Right atrium auricular region (tissue), 2 donors: Measurements from ENCODE around the gene EFCAB9. TPM values are rescaled to one million over a fixed set of nuclear protein-coding genes. Genes with fewer than 3 reads are reported as not detected.
A peak's percentile ranks its signal among the peaks of the same experiment; 100 is the strongest.

ENCODE experiments used
- DNase-seq: peaks from one replicate; pipeline ENCODE4 v3.0.0-alpha.2; 2019; ENCODE audit warnings: low spot score
- H3K27ac ChIP-seq, 2 donors: fragments of 200-600 bp; sonication (generic); 1 replicate in 1 of 2; 2 replicates in 1 of 2; pipeline ENCODE4 v1.5.1; 2016 to 2019
- H3K27me3 ChIP-seq, 2 donors: fragments of 200-600 bp; sonication (generic); one replicate each; pipeline versions ENCODE4 v1.5.1 to v1.6.0; 2017 to 2019
- H3K36me3 ChIP-seq: fragments of 200-600 bp; sonication (generic); one replicate; pipeline ENCODE4 v1.5.1; 2016
- H3K4me1 ChIP-seq, 2 donors: fragments of 200-600 bp; sonication (generic); one replicate each; pipeline versions ENCODE4 v1.5.1 to v1.6.0; 2017 to 2019
- H3K4me3 ChIP-seq, 2 donors: fragments of 200-600 bp; sonication (generic); 1 replicate in 1 of 2; 2 replicates in 1 of 2; pipeline ENCODE4 v1.5.1; 2017 to 2019; ENCODE audit warnings: mild to moderate bottlenecking in 1 of 2, moderate library complexity in 1 of 2
- H3K9me3 ChIP-seq, 2 donors: fragments of 200-600 bp; sonication (generic); one replicate each; pipeline ENCODE4 v1.5.1; 2019
- total RNA-seq, 2 donors: library from RNA; depleted of rRNA; stranded (reverse); fragments of >200 nt; gene quantifications; one replicate each; pipeline ENCODE4 v1.1.0, GENCODE V29; 2016
- TF ChIP-seq, protein P1 (sequence below), 2 donors: fragments of 200-600 bp; sonication (generic); IDR thresholded peaks; one replicate each; pipeline ENCODE4 v1.5.1; 2019; ENCODE audit warnings: antibody characterized with exemption in 2 of 2

Gene EFCAB9
- total RNA-seq, 2 donors from 2014 or later, result not detected

DNA sequence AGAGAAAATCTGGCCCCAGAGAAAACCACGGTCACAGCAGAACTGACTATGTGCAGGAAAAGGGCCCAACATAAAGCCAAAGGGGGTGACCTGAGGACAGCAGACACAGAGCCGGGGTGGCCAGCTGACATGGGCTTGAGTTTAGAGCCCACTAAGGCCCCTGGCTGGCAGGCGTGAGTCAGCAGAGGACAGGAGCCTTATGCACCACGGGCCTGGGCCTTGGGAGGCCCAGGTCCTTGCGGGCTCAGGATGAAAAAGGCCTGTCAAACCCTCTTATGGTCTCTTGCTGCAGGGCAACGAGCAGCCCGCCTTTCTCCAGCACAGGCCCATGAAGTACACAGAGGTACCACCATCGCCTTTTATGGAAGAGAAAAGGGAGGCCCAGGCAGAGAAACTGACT, 25.7 kb upstream of the EFCAB9 start:
- Histone ChIP-seq H3K4me1 (peaks cover 0 to 61% of the 10 kb centered on the region in 2 donors), H3K4me3 (no peak overlapping the region), H3K36me3 (no peaks in the 10 kb centered on the region), H3K27me3 (no peaks in the 10 kb centered on the region), H3K9me3 (no peaks in the 10 kb centered on the region), H3K27ac (peak overlapping the region; percentile 33 to 37)
- no peak for DNase-seq
- TF ChIP-seq, protein P1, sequence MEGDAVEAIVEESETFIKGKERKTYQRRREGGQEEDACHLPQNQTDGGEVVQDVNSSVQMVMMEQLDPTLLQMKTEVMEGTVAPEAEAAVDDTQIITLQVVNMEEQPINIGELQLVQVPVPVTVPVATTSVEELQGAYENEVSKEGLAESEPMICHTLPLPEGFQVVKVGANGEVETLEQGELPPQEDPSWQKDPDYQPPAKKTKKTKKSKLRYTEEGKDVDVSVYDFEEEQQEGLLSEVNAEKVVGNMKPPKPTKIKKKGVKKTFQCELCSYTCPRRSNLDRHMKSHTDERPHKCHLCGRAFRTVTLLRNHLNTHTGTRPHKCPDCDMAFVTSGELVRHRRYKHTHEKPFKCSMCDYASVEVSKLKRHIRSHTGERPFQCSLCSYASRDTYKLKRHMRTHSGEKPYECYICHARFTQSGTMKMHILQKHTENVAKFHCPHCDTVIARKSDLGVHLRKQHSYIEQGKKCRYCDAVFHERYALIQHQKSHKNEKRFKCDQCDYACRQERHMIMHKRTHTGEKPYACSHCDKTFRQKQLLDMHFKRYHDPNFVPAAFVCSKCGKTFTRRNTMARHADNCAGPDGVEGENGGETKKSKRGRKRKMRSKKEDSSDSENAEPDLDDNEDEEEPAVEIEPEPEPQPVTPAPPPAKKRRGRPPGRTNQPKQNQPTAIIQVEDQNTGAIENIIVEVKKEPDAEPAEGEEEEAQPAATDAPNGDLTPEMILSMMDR (IDR thresholded peaks at IDR 0.05), result no peak

DNA sequence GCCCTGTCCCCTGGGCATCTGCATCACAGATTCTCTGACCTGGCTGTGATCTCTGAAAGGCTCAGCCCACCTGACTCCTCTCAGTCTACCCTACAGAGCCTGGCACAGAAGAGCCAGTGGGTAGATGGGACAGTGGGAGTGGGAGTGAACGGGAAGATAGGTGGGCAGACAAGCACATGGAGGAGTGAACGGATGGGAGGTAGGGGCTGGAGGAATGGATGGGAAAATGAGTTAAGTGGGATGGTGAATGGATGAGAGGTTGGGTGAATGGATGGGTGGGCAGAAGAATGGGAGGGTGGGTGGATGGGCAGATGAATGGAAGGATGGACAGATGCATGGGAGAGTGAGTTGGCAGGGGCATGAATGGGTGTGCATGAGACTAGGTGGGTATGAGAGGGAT, 24.8 kb upstream of the EFCAB9 start:
- Histone ChIP-seq H3K36me3 (no peaks in the 10 kb centered on the region), H3K27ac (no peak overlapping the region), H3K27me3 (no peaks in the 10 kb centered on the region), H3K4me3 (no peak overlapping the region), H3K4me1 (peaks cover 0 to 59% of the 10 kb centered on the region in 2 donors), H3K9me3 (no peaks in the 10 kb centered on the region)
- TF ChIP-seq, protein P1 (IDR thresholded peaks at IDR 0.05), result no peak
- DNase-seq, result no peak

DNA sequence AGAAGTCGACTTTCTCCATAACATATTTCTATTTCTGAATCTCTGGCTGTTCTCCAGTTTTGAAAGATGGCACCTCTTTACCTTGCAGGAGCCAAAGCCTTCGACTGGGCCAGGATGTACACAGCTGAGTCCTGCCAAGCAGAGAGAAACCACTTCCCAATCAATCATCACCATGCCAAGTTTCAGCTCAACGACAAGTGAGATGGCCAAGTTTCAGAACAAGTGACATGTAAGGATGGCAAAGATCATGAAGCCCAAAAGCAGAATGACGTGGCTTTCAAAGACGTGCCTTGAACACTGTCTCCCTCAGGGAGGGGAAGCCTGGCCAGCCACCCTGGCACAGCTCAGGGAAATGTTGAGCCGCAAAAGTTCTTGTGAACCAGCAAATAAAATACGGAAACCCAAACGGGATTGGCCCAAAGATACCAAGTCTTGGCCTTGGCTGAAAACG, 23.7 kb upstream of the EFCAB9 start:
- peaks cover 0 to 59% of the 10 kb centered on the region in 2 donors for H3K4me1 ChIP-seq

DNA sequence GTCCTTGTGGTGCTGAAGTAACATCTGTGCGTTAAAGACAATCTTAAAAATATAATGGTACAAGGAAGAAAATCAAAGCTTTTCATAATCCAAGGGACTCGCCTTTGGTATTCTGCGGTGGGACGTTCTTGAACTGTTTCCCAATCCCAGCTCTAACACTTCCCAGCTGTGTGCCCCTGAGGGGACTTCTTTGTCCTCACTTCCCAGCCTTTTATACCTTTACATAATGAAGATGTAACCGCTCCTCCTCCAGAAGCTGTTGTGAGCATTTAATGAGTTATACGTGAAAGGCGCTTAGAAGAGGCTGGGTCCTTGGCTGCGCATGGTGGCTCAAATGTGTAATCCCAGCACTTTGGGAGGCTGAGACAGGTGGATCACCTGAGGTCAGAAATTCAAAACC, 22.9 kb upstream of the EFCAB9 start:
- Histone ChIP-seq H3K27me3 (no peaks in the 10 kb centered on the region), H3K36me3 (no peaks in the 10 kb centered on the region), H3K9me3 (no peaks in the 10 kb centered on the region), H3K27ac (no peak overlapping the region), H3K4me3 (no peak overlapping the region), H3K4me1 (peaks cover 0 to 62% of the 10 kb centered on the region in 2 donors)
- DNase-seq, result no peak
- TF ChIP-seq, protein P1 (IDR thresholded peaks at IDR 0.05), result no peak

More for the DNA sequence above, 23.7 kb upstream of the EFCAB9 start:
- Histone ChIP-seq H3K9me3 (no peaks in the 10 kb centered on the region), H3K27me3 (no peaks in the 10 kb centered on the region), H3K4me3 (no peak overlapping the region), H3K27ac (peak overlapping the region; percentile 9 to 43), H3K36me3 (no peaks in the 10 kb centered on the region)
- DNase-seq, result no peak
- TF ChIP-seq, protein P1 (IDR thresholded peaks at IDR 0.05), result no peak

DNA sequence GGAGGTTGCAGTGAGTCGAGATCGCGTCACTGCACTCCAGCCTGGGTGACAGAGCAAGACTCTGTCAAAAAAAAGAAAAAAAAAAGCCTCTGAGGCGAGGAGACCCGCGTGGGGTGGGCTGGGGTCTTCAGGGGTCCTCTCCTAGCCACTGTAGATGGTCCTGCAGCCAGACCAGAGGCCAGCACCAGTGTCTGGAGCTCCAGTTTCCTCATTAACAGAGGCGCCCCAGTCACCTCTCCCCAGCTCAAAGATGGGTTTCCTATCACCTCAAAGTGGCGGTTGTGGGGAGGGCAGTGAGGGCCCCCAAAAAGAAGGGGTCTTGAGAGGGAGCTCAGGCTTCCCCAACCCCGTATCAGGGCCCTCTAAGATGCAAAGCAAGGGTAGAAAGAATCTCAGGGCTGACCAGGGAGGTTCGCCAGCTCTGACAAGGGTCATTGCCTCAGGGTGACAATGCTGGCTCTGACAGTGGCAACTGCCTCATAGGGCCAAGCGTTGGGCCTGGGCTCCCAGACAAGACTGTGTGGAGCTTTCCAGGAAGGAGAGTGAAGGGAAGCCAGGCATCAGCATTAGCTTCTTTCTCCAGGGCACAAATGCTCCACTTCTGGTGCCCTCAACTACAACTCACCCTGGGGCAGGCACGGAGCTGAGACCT, 20.9 kb upstream of the EFCAB9 start:
- no peak for DNase-seq
- H3K4me3 ChIP-seq, result no peak overlapping the region
- peak overlapping the region; percentile 21 for H3K27ac ChIP-seq
- no peaks in the 10 kb centered on the region for H3K27me3 ChIP-seq
- H3K4me1 ChIP-seq, result peaks cover 0 to 57% of the 10 kb centered on the region in 2 donors
- no peaks in the 10 kb centered on the region for H3K9me3 ChIP-seq
- H3K36me3 ChIP-seq, result no peaks in the 10 kb centered on the region
- TF ChIP-seq, protein P1 (IDR thresholded peaks at IDR 0.05), result no peak
